DOHH2 (cell line): ENCODE results near the gene SALL3.

ENCODE experiments used
- H3F3A ChIP-seq: fragments of 200-600 bp; sonication (generic), shearing (Covaris generic); 2 replicates; pipeline ENCODE4 v1.6.0; 2016; ENCODE audit warnings: antibody characterized with exemption, mild to moderate bottlenecking; ENCODE audit not compliant: control insufficient read depth, insufficient read depth
- H3K27ac ChIP-seq: fragments of 200-600 bp; sonication (generic); 2 replicates; pipeline ENCODE4 v1.5.1; 2014; ENCODE audit warnings: low read depth, mild to moderate bottlenecking, low read length, moderate library complexity
- H3K27me3 ChIP-seq: fragments of 200-600 bp; sonication (generic); 2 replicates; pipeline ENCODE4 v1.6.1; 2014; ENCODE audit warnings: mild to moderate bottlenecking, low read length, mixed read lengths; ENCODE audit not compliant: control insufficient read depth
- H3K36me3 ChIP-seq: fragments of 200-600 bp; sonication (generic); 2 replicates; pipeline ENCODE4 v1.6.1; 2014; ENCODE audit warnings: mild to moderate bottlenecking, low read length, moderate library complexity, mixed read lengths; ENCODE audit not compliant: control insufficient read depth
- H3K4me1 ChIP-seq: fragments of 200-600 bp; sonication (generic); 2 replicates; pipeline ENCODE4 v1.6.1; 2014; ENCODE audit warnings: mild to moderate bottlenecking, low read length, mixed read lengths; ENCODE audit not compliant: control insufficient read depth
- H3K4me2 ChIP-seq: fragments of 200-600 bp; sonication (generic); 2 replicates; pipeline ENCODE4 v1.6.0; 2014; ENCODE audit warnings: mild to moderate bottlenecking, low read length, moderate library complexity
- H3K4me3 ChIP-seq: fragments of 200-600 bp; sonication (generic); 2 replicates; pipeline ENCODE4 v1.5.1; 2014; ENCODE audit warnings: mild to moderate bottlenecking, low read length, mixed read lengths
- H3K79me2 ChIP-seq: fragments of 200-600 bp; sonication (generic); 2 replicates; pipeline ENCODE4 v1.6.1; 2014; ENCODE audit warnings: mild to moderate bottlenecking, low read length, mixed read lengths; ENCODE audit not compliant: control insufficient read depth
- H3K9me2 ChIP-seq: fragments of 200-600 bp; sonication (generic); replicated peaks from 2 replicates; pipeline ENCODE4 v1.6.1; 2014; ENCODE audit warnings: mild to moderate bottlenecking, low read length, mixed read lengths; ENCODE audit not compliant: control insufficient read depth
- H3K9me3 ChIP-seq: fragments of 200-600 bp; sonication (generic); 2 replicates; pipeline ENCODE4 v1.6.1; 2014; ENCODE audit warnings: antibody characterized with exemption, low read length, mixed read lengths; ENCODE audit not compliant: control insufficient read depth, insufficient read depth
- H4K20me1 ChIP-seq: fragments of 200-600 bp; sonication (generic); 2 replicates; pipeline ENCODE4 v1.6.0; 2014; ENCODE audit warnings: low read depth, mild to moderate bottlenecking, antibody characterized with exemption, low read length, moderate library complexity; ENCODE audit not compliant: control insufficient read depth, insufficient read depth
- CTCF ChIP-seq: fragments of 200-600 bp; sonication (generic); IDR thresholded peaks from one replicate; pipeline ENCODE4 v1.5.1; 2014; ENCODE audit warnings: antibody characterized with exemption, mild to moderate bottlenecking, low read depth, low read length; ENCODE audit not compliant: poor library complexity, severe bottlenecking
- EZH2phosphoT487 ChIP-seq: fragments of 200-600 bp; sonication (generic); IDR thresholded peaks from 2 replicates; pipeline ENCODE4 v1.6.1; 2017; ENCODE audit warnings: borderline replicate concordance, mild to moderate bottlenecking, antibody characterized with exemption, low read length, moderate library complexity, mixed read lengths

SALL3 gene

GRCh38 chr18:79042276-79042675 is 62.7 kb downstream of the SALL3 start:
- no peaks in the 10 kb centered on the region for H3F3A ChIP-seq
- no peaks in the 10 kb centered on the region for H3K27me3 ChIP-seq
- no peak overlapping the region for H3K4me2 ChIP-seq
- no peaks in the 10 kb centered on the region for H4K20me1 ChIP-seq
- no peaks in the 10 kb centered on the region for H3K79me2 ChIP-seq
- TF ChIP-seq EZH2phosphoT487, result no peak
- TF ChIP-seq CTCF, result no peak
- no peaks in the 10 kb centered on the region for H3K9me2 ChIP-seq
- H3K36me3 ChIP-seq, result no peaks in the 10 kb centered on the region
- peaks cover 16% of the 10 kb centered on the region; the same call in 1 of the 2 replicates for H3K9me3 ChIP-seq
- no peaks in the 10 kb centered on the region for H3K4me1 ChIP-seq
- H3K4me3 ChIP-seq, result no peak overlapping the region
- no peak overlapping the region for H3K27ac ChIP-seq

GRCh38 chr18:79043288-79043687 is 63.7 kb downstream of the SALL3 start:
- no peak overlapping the region for H3K4me2 ChIP-seq
- H3K9me2 ChIP-seq, result no peaks in the 10 kb centered on the region
- no peak overlapping the region for H3K4me3 ChIP-seq
- no peaks in the 10 kb centered on the region for H4K20me1 ChIP-seq
- H3K27ac ChIP-seq, result no peak overlapping the region
- no peaks in the 10 kb centered on the region for H3K27me3 ChIP-seq
- TF ChIP-seq EZH2phosphoT487 (no peak), CTCF (no peak)
- H3K36me3 ChIP-seq, result no peaks in the 10 kb centered on the region
- no peaks in the 10 kb centered on the region for H3K79me2 ChIP-seq
- H3F3A ChIP-seq, result no peaks in the 10 kb centered on the region
- no peaks in the 10 kb centered on the region for H3K4me1 ChIP-seq
- peaks cover 13% of the 10 kb centered on the region; the same call in 1 of the 2 replicates for H3K9me3 ChIP-seq

- no peaks in the 10 kb centered on the region for H3K9me2 ChIP-seq
- no peak overlapping the region for H3K4me2 ChIP-seq
Observed at GRCh38 chr18:79046522-79046921, 66.9 kb downstream of the SALL3 start.

More at GRCh38 chr18:79046522-79046921, 66.9 kb downstream of the SALL3 start:
- H3K27ac ChIP-seq, result no peak overlapping the region
- no peaks in the 10 kb centered on the region for H3K27me3 ChIP-seq
- H4K20me1 ChIP-seq, result no peaks in the 10 kb centered on the region
- H3F3A ChIP-seq, result no peaks in the 10 kb centered on the region
- no peaks in the 10 kb centered on the region for H3K4me1 ChIP-seq
- no peak overlapping the region for H3K4me3 ChIP-seq
- TF ChIP-seq CTCF, result no peak
- TF ChIP-seq EZH2phosphoT487, result no peak
- H3K79me2 ChIP-seq, result no peaks in the 10 kb centered on the region
- no peaks in the 10 kb centered on the region for H3K9me3 ChIP-seq
- no peaks in the 10 kb centered on the region for H3K36me3 ChIP-seq
